Fibroblast of gingiva (primary cell): ENCODE results near the gene FXYD1.

Experiments used
- DNase-seq: peaks from one replicate; pipeline ENCODE4 v3.0.0-alpha.2; 2011; ENCODE audit warnings: low read depth

The FXYD1 gene

GRCh38 chr19:35162471-35163326, 24.1 kb downstream of the FXYD1 start:
- no peak for DNase-seq

GRCh38 chr19:35164418-35164817, 25.8 kb downstream of the FXYD1 start:
- DNase-seq: no peak

- DNase-seq: no peak
Measured at GRCh38 chr19:35165200-35166058, 26.8 kb downstream of the FXYD1 start.

- DNase-seq: no peak
Measured at GRCh38 chr19:35166100-35167063, 27.8 kb downstream of the FXYD1 start.

GRCh38 chr19:35167251-35168119, 28.9 kb downstream of the FXYD1 start:
- no peak for DNase-seq

- DNase-seq: no peak
Measured at GRCh38 chr19:35168196-35168595, 29.6 kb downstream of the FXYD1 start.

GRCh38 chr19:35169221-35169995, 30.8 kb downstream of the FXYD1 start:
- DNase-seq: no peak

- DNase-seq: no peak
Measured at GRCh38 chr19:35170359-35171061, 31.9 kb downstream of the FXYD1 start.

- no peak for DNase-seq
Measured at GRCh38 chr19:35171730-35172129, 33.1 kb downstream of the FXYD1 start.

GRCh38 chr19:35174226-35174625, 35.6 kb downstream of the FXYD1 start:
- no peak for DNase-seq

- no peak for DNase-seq
Measured at GRCh38 chr19:35176181-35176570, 37.6 kb downstream of the FXYD1 start.

- DNase-seq: no peak
Measured at GRCh38 chr19:35177377-35178274, 39.0 kb downstream of the FXYD1 start.

- peak; percentile 26 for DNase-seq
Measured at GRCh38 chr19:35178701-35179100, 40.1 kb downstream of the FXYD1 start.

GRCh38 chr19:35179830-35180229, 41.2 kb downstream of the FXYD1 start:
- DNase-seq: no peak

GRCh38 chr19:35181387-35181786, 42.8 kb downstream of the FXYD1 start:
- no peak for DNase-seq

GRCh38 chr19:35184267-35184666, 45.6 kb downstream of the FXYD1 start:
- no peak for DNase-seq

- no peak for DNase-seq
Measured at GRCh38 chr19:35184884-35185283, 46.3 kb downstream of the FXYD1 start.
